Endothelial cell of umbilical vein (primary cell): ENCODE measurements around the gene ELMO1.

ENCODE experiments used
- CTCF ChIP-seq, 2 donors: IDR thresholded peaks; 1 replicate in 1 of 2; 2 replicates in 1 of 2; pipeline ENCODE4 v1.5.1; 2011; ENCODE audit warnings: low read length in 2 of 2, mild to moderate bottlenecking in 2 of 2, moderate library complexity in 2 of 2, control low read depth in 1 of 2, inconsistent platforms in 1 of 2, low read depth in 1 of 2; ENCODE audit not compliant: insufficient read depth in 1 of 2; ENCODE audit errors: extremely low read depth in 1 of 2
- EZH2 ChIP-seq: IDR thresholded peaks from 2 replicates; pipeline ENCODE4 v1.6.1; 2012; ENCODE audit warnings: borderline replicate concordance, low read depth, mild to moderate bottlenecking, moderate library complexity, low read length, inconsistent platforms; ENCODE audit not compliant: severe bottlenecking
- FOS ChIP-seq: IDR thresholded peaks from 2 replicates; pipeline ENCODE4 v1.6.1; 2011; ENCODE audit warnings: mild to moderate bottlenecking, low read length, moderate library complexity, borderline replicate concordance; ENCODE audit not compliant: insufficient read depth
- JUN ChIP-seq: IDR thresholded peaks from 2 replicates; pipeline ENCODE4 v1.6.1; 2011; ENCODE audit warnings: borderline replicate concordance, low read depth; ENCODE audit not compliant: insufficient read length, insufficient read depth
- MAX ChIP-seq: IDR thresholded peaks from 2 replicates; pipeline ENCODE4 v1.6.1; 2011; ENCODE audit not compliant: insufficient read depth, insufficient read length
- MYC ChIP-seq: IDR thresholded peaks from one replicate; pipeline ENCODE4 v1.6.1; 2011; ENCODE audit warnings: mild to moderate bottlenecking, low read depth, low read length
- POLR2A ChIP-seq: IDR thresholded peaks from 2 replicates; pipeline ENCODE4 v1.6.1; 2012; ENCODE audit warnings: low read depth, mild to moderate bottlenecking, control low read depth, low read length
- POLR2AphosphoS5 ChIP-seq: IDR thresholded peaks from 2 replicates; pipeline ENCODE4 v1.6.1; 2012; ENCODE audit warnings: low read depth, mild to moderate bottlenecking, control low read depth, low read length, moderate library complexity; ENCODE audit not compliant: insufficient read depth

GRCh38 chr7:36821617-36822016 is 627.0 kb downstream of the ELMO1 start:
- no peak for TF ChIP-seq POLR2A
- TF ChIP-seq CTCF (IDR thresholded peaks at IDR 0.05; ENCODE audit: extremely low read depth in 1 of 2, insufficient read depth in 1 of 2, low read depth in 1 of 2, low read length in 2 of 2) = no peak
- no peak for TF ChIP-seq MAX
- TF ChIP-seq MYC = no peak
- no peak for TF ChIP-seq POLR2AphosphoS5
- TF ChIP-seq EZH2 = no peak
- no peak for TF ChIP-seq JUN
- no peak for TF ChIP-seq FOS
